H9 (cell line): ENCODE measurements around the gene STARD7. TPM values are rescaled to one million over a fixed set of nuclear protein-coding genes. Genes with fewer than 3 reads are reported as not detected.

Experiments used
- DNase-seq: peaks from one replicate; pipeline ENCODE4 v3.0.0-alpha.2; 2017
- H2AFZ ChIP-seq: one replicate; pipeline ENCODE4 v1.6.1; 2013; ENCODE audit warnings: mild to moderate bottlenecking, low read length, control low read depth, moderate library complexity
- H2AK5ac ChIP-seq: 2 replicates; pipeline ENCODE4 v1.6.1; 2013; ENCODE audit warnings: low read length, control low read depth, mixed read lengths; ENCODE audit not compliant: insufficient read length
- H2BK120ac ChIP-seq: one replicate; pipeline ENCODE4 v1.6.1; 2013; ENCODE audit warnings: low read depth, mild to moderate bottlenecking, low read length, control low read depth, inconsistent platforms; ENCODE audit not compliant: poor library complexity, severe bottlenecking
- H2BK12ac ChIP-seq: 2 replicates; pipeline ENCODE4 v1.6.1; 2013; ENCODE audit warnings: low read length, control low read depth, mixed read lengths, low read depth; ENCODE audit not compliant: insufficient read length
- H2BK15ac ChIP-seq: 2 replicates; pipeline ENCODE4 v1.6.1; 2013; ENCODE audit warnings: low read depth, low read length, control low read depth
- H2BK20ac ChIP-seq: one replicate; pipeline ENCODE4 v1.6.1; 2013; ENCODE audit warnings: low read depth, mild to moderate bottlenecking, low read length, control low read depth, inconsistent platforms; ENCODE audit not compliant: poor library complexity, severe bottlenecking
- H2BK5ac ChIP-seq: 2 replicates; pipeline ENCODE4 v1.6.1; 2013; ENCODE audit warnings: low read length, control low read depth, mixed read lengths; ENCODE audit not compliant: insufficient read length
- H3K14ac ChIP-seq: 2 replicates; pipeline ENCODE4 v1.6.1; 2013; ENCODE audit warnings: low read length, control low read depth; ENCODE audit not compliant: insufficient read depth
- H3K18ac ChIP-seq: 2 replicates; pipeline ENCODE4 v1.6.1; 2013; ENCODE audit warnings: low read depth, mild to moderate bottlenecking, mixed read lengths, low read length, control low read depth; ENCODE audit not compliant: insufficient read length
- H3K23ac ChIP-seq: 2 replicates; pipeline ENCODE4 v1.6.1; 2013; ENCODE audit warnings: low read length, control low read depth, mixed read lengths, low read depth; ENCODE audit not compliant: insufficient read length
- H3K23me2 ChIP-seq: 2 replicates; pipeline ENCODE4 v1.6.1; 2013; ENCODE audit warnings: low read depth, mild to moderate bottlenecking, mixed read lengths, low read length, control low read depth; ENCODE audit not compliant: insufficient read length, poor library complexity, severe bottlenecking
- H3K27ac ChIP-seq: 2 replicates; pipeline ENCODE4 v1.5.1; 2013; ENCODE audit warnings: low read length, control low read depth, mixed read lengths, low read depth; ENCODE audit not compliant: insufficient read length
- H3K27me3 ChIP-seq: 2 replicates; pipeline ENCODE4 v1.6.1; 2013; ENCODE audit warnings: low read length, control low read depth, inconsistent platforms; ENCODE audit not compliant: insufficient read depth
- H3K4ac ChIP-seq: 2 replicates; pipeline ENCODE4 v1.6.1; 2013; ENCODE audit warnings: low read depth, mild to moderate bottlenecking, control low read depth, inconsistent platforms, low read length, moderate library complexity
- H3K4me1 ChIP-seq: 2 replicates; pipeline ENCODE4 v1.6.1; 2013; ENCODE audit warnings: low read length, control low read depth, inconsistent platforms; ENCODE audit not compliant: insufficient read depth
- H3K4me2 ChIP-seq: 2 replicates; pipeline ENCODE4 v1.6.1; 2013; ENCODE audit warnings: low read length, control low read depth, mixed read lengths; ENCODE audit not compliant: insufficient read length, insufficient read depth
- H3K56ac ChIP-seq: 2 replicates; pipeline ENCODE4 v1.6.1; 2013; ENCODE audit warnings: low read depth, mild to moderate bottlenecking, mixed read lengths, low read length, control low read depth; ENCODE audit not compliant: insufficient read length
- H3K79me1 ChIP-seq: 2 replicates; pipeline ENCODE4 v1.6.1; 2013; ENCODE audit warnings: low read depth, mild to moderate bottlenecking, moderate library complexity, low read length, control low read depth, inconsistent platforms; ENCODE audit not compliant: insufficient read depth, poor library complexity, severe bottlenecking
- H3K79me2 ChIP-seq: 2 replicates; pipeline ENCODE4 v1.6.1; 2013; ENCODE audit warnings: low read length, control low read depth, inconsistent platforms; ENCODE audit not compliant: insufficient read depth
- H3K9ac ChIP-seq: 2 replicates; pipeline ENCODE4 v1.6.1; 2013; ENCODE audit warnings: low read length, control low read depth, mixed read lengths; ENCODE audit not compliant: insufficient read length; ENCODE audit errors: extremely low read depth
- H3K9me3 ChIP-seq: one replicate; pipeline ENCODE4 v1.6.1; 2013; ENCODE audit warnings: low read depth, low read length, inconsistent platforms; ENCODE audit not compliant: control insufficient read depth
- H3T11ph ChIP-seq: one replicate; pipeline ENCODE4 v1.6.1; 2013; ENCODE audit warnings: mild to moderate bottlenecking, low read length, control low read depth, inconsistent platforms
- H4K20me1 ChIP-seq: one replicate; pipeline ENCODE4 v1.6.1; 2013; ENCODE audit not compliant: control insufficient read depth, insufficient read length, insufficient read depth
- H4K5ac ChIP-seq: 2 replicates; pipeline ENCODE4 v1.6.1; 2013; ENCODE audit warnings: low read depth, mild to moderate bottlenecking, mixed read lengths, low read length, control low read depth; ENCODE audit not compliant: insufficient read length
- H4K8ac ChIP-seq: replicated peaks from 2 replicates; pipeline ENCODE4 v1.6.1; 2013; ENCODE audit warnings: low read length, control low read depth, mixed read lengths, low read depth; ENCODE audit not compliant: insufficient read length
- H4K91ac ChIP-seq: 2 replicates; pipeline ENCODE4 v1.6.1; 2013; ENCODE audit warnings: low read depth, mild to moderate bottlenecking, moderate library complexity, mixed read lengths, low read length, control low read depth; ENCODE audit not compliant: insufficient read length
- H3K27ac Mint-ChIP-seq, 3 experiments: 2 replicates in 2 of 3; 3 replicates in 1 of 3; pipeline ENCODE4 v1.8.0; 2020 to 2021; ENCODE audit warnings: mixed read lengths in 3 of 3, mild to moderate bottlenecking in 1 of 3, moderate library complexity in 1 of 3
- H3K27me3 Mint-ChIP-seq: 2 replicates; pipeline ENCODE4 v1.8.0; 2021; ENCODE audit warnings: low read depth, mild to moderate bottlenecking, moderate library complexity, mixed read lengths
- H3K36me3 Mint-ChIP-seq, 3 experiments: 2 replicates in 2 of 3; 3 replicates in 1 of 3; pipeline ENCODE4 v1.8.0; 2020 to 2021; ENCODE audit warnings: low read depth in 3 of 3, mixed read lengths in 3 of 3; ENCODE audit not compliant: insufficient read depth in 1 of 3
- H3K4me1 Mint-ChIP-seq, 2 experiments: 2 replicates each; pipeline ENCODE4 v1.8.0; 2020; ENCODE audit warnings: mixed read lengths in 2 of 2
- H3K4me3 Mint-ChIP-seq, 2 experiments: 2 replicates in 1 of 2; 3 replicates in 1 of 2; pipeline ENCODE4 v1.8.0; 2020 to 2021; ENCODE audit warnings: mild to moderate bottlenecking in 2 of 2, mixed read lengths in 2 of 2, moderate library complexity in 1 of 2
- H3K9me3 Mint-ChIP-seq, 2 experiments: 2 replicates in 1 of 2; 3 replicates in 1 of 2; pipeline ENCODE4 v1.8.0; 2020; ENCODE audit warnings: mild to moderate bottlenecking in 2 of 2, mixed read lengths in 2 of 2, moderate library complexity in 1 of 2
- WGBS: extraction: QIAGEN DNeasy Blood & Tissue Kit; methylation state at CpG from one replicate; pipeline ENCODE4 v1.1.7; 2013; ENCODE audit warnings: missing lambda C conversion rate, low lambda C conversion rate, mixed read lengths; ENCODE audit not compliant: insufficient read length; ENCODE audit errors: extremely low coverage; 5-methylcytosine and 5-hydroxymethylcytosine counted together
- total RNA-seq: library from RNA; stranded (reverse); gene quantifications from 2 replicates; pipeline ENCODE4 v1.2.1, GENCODE V29; 2021
- TF ChIP-seq, protein P1 (sequence below): fragments of 200-600 bp; sonication (generic); conservative IDR thresholded peaks from 3 replicates; pipeline ENCODE4 v1.8.0; 2021; ENCODE audit warnings: antibody characterized with exemption, mild to moderate bottlenecking

The STARD7 gene
- total RNA-seq, 1 experiment from 2014 or later, result 212 TPM

DNA sequence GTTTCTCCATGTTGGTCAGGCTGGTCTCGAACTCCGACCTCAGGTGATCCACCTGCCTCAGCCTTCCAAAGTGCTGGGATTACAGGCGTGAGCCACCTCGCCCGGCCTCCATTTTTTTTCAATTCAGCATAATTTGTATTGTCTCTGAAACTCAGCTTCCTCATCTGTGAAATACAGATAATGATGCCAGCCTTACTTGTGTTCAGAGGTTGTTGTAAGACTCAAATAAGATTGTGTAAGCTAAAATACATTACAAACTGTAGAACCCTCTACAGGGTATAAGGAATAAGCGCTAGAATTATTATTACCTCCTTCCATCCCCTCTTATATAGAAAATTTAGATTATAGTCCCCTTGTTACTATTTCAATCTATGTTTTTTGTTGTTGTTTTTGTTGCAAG is 24.8 kb upstream of the STARD7 start:
- TF ChIP-seq, protein P1, sequence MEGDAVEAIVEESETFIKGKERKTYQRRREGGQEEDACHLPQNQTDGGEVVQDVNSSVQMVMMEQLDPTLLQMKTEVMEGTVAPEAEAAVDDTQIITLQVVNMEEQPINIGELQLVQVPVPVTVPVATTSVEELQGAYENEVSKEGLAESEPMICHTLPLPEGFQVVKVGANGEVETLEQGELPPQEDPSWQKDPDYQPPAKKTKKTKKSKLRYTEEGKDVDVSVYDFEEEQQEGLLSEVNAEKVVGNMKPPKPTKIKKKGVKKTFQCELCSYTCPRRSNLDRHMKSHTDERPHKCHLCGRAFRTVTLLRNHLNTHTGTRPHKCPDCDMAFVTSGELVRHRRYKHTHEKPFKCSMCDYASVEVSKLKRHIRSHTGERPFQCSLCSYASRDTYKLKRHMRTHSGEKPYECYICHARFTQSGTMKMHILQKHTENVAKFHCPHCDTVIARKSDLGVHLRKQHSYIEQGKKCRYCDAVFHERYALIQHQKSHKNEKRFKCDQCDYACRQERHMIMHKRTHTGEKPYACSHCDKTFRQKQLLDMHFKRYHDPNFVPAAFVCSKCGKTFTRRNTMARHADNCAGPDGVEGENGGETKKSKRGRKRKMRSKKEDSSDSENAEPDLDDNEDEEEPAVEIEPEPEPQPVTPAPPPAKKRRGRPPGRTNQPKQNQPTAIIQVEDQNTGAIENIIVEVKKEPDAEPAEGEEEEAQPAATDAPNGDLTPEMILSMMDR, result no peak
- H2BK20ac ChIP-seq, result no peak overlapping the region
- no CpG with 5 or more reads among the region's 6 CpGs for WGBS

More for the DNA sequence above, 24.8 kb upstream of the STARD7 start:
- H4K8ac ChIP-seq, result no peak overlapping the region
- Mint-ChIP-seq H3K9me3 (no peaks in the 10 kb centered on the region), H3K27me3 (no peaks in the 10 kb centered on the region), H3K27ac (no peak overlapping the region), H3K36me3 (no peaks in the 10 kb centered on the region), H3K4me1 (no peaks in the 10 kb centered on the region), H3K4me3 (no peak overlapping the region)
- H3K23ac ChIP-seq, result no peak overlapping the region
- H4K91ac ChIP-seq, result no peak overlapping the region
- H2BK5ac ChIP-seq, result no peak overlapping the region
- no peak overlapping the region for H3K4me2 ChIP-seq
- DNase-seq, result no peak
- H3K56ac ChIP-seq, result no peak overlapping the region
- H3K79me2 ChIP-seq, result no peaks in the 10 kb centered on the region
- no peak overlapping the region for H3K27ac ChIP-seq
- no peak overlapping the region for H2AK5ac ChIP-seq
- H3K23me2 ChIP-seq, result no peaks in the 10 kb centered on the region
- H4K20me1 ChIP-seq, result no peaks in the 10 kb centered on the region
- H2BK120ac ChIP-seq, result no peak overlapping the region
- H3K4me1 ChIP-seq, result no peaks in the 10 kb centered on the region
- no peak overlapping the region for H2BK15ac ChIP-seq
- no peaks in the 10 kb centered on the region for H3K9me3 ChIP-seq
- no peak overlapping the region for H2AFZ ChIP-seq
- H3T11ph ChIP-seq, result no peak overlapping the region
- H3K9ac ChIP-seq, result no peak overlapping the region
- H3K27me3 ChIP-seq, result no peaks in the 10 kb centered on the region
- no peak overlapping the region for H3K18ac ChIP-seq
- no peak overlapping the region for H3K14ac ChIP-seq
- peaks cover 3% of the 10 kb centered on the region for H3K79me1 ChIP-seq
- H2BK12ac ChIP-seq, result no peak overlapping the region
- H3K4ac ChIP-seq, result no peak overlapping the region
- H4K5ac ChIP-seq, result no peak overlapping the region
